Measurements from ENCODE around the gene ZNF710. TPM values are rescaled to one million over a fixed set of nuclear protein-coding genes. Genes with fewer than 3 reads are reported as not detected.

The ZNF710 gene
- total RNA-seq, 1 experiment from 2014 or later = 40.7 TPM

GRCh38 chr15:90036806-90037510 lies 35.8 kb downstream of the ZNF710 start:
- no peak overlapping the region for H4K91ac ChIP-seq (ENCODE audit: insufficient read length, low read depth, low read length)
- no peak overlapping the region for H3K4ac ChIP-seq (ENCODE audit: low read depth, low read length)
- H4K8ac ChIP-seq (replicated peaks; ENCODE audit: insufficient read length, low read depth, low read length) = no peak overlapping the region
- no peaks in the 10 kb centered on the region for H3K9me3 ChIP-seq (ENCODE audit: control insufficient read depth, low read depth, low read length)
- 0 out of 2 replicates have a peak, but pooled peaks cover 2% of the 10 kb centered on the region for H3K79me2 ChIP-seq (ENCODE audit: insufficient read depth, low read length)
- H3K4me1 ChIP-seq (ENCODE audit: insufficient read depth, low read length) = peaks cover 11% of the 10 kb centered on the region; the same call in 1 of the 2 replicates
- no peak for DNase-seq
- no peak overlapping the region for H2BK15ac ChIP-seq (ENCODE audit: low read depth, low read length)
- H4K5ac ChIP-seq (ENCODE audit: insufficient read length, low read depth, low read length) = no peak overlapping the region
- no peak overlapping the region for H3K9ac ChIP-seq (ENCODE audit: extremely low read depth, insufficient read length, low read length)
- H3K4me2 ChIP-seq (ENCODE audit: insufficient read depth, insufficient read length, low read length) = no peak overlapping the region
- no peak overlapping the region for H3K14ac ChIP-seq (ENCODE audit: insufficient read depth, low read length)
- H2BK120ac ChIP-seq (ENCODE audit: low read depth, low read length, poor library complexity, severe bottlenecking) = no peak overlapping the region
- no peaks in the 10 kb centered on the region for H3K27me3 ChIP-seq (ENCODE audit: insufficient read depth, low read length)
- H2BK5ac ChIP-seq (ENCODE audit: insufficient read length, low read length) = no peak overlapping the region
- H3K56ac ChIP-seq (ENCODE audit: insufficient read length, low read depth, low read length) = no peak overlapping the region
- Mint-ChIP-seq H3K27ac (peak overlapping the region in 1 of 3 experiments; percentile 79; a peak in 2 of 7 replicates), H3K4me3 (no peak overlapping the region), H3K36me3 (ENCODE audit: insufficient read depth in 1 of 3, low read depth in 3 of 3) (no peaks in the 10 kb centered on the region), H3K4me1 (peaks cover 48 to 61% of the 10 kb centered on the region in 2 experiments), H3K9me3 (no peaks in the 10 kb centered on the region), H3K27me3 (ENCODE audit: low read depth) (no peaks in the 10 kb centered on the region; the same call in 1 of the 2 replicates)
- H3T11ph ChIP-seq (ENCODE audit: low read length) = no peak overlapping the region
- H3K23ac ChIP-seq (ENCODE audit: insufficient read length, low read depth, low read length) = no peak overlapping the region
- H2AFZ ChIP-seq (ENCODE audit: low read length) = no peak overlapping the region
- no peak overlapping the region for H2BK12ac ChIP-seq (ENCODE audit: insufficient read length, low read depth, low read length)
- no peak overlapping the region for H2BK20ac ChIP-seq (ENCODE audit: low read depth, low read length, poor library complexity, severe bottlenecking)
- WGBS (ENCODE audit: extremely low coverage, insufficient read length, low lambda C conversion rate) = no CpG with 5 or more reads among the region's 11 CpGs
- no peak overlapping the region for H3K18ac ChIP-seq (ENCODE audit: insufficient read length, low read depth, low read length)
- H2AK5ac ChIP-seq (ENCODE audit: insufficient read length, low read length) = no peak overlapping the region
- TF ChIP-seq, protein P1, sequence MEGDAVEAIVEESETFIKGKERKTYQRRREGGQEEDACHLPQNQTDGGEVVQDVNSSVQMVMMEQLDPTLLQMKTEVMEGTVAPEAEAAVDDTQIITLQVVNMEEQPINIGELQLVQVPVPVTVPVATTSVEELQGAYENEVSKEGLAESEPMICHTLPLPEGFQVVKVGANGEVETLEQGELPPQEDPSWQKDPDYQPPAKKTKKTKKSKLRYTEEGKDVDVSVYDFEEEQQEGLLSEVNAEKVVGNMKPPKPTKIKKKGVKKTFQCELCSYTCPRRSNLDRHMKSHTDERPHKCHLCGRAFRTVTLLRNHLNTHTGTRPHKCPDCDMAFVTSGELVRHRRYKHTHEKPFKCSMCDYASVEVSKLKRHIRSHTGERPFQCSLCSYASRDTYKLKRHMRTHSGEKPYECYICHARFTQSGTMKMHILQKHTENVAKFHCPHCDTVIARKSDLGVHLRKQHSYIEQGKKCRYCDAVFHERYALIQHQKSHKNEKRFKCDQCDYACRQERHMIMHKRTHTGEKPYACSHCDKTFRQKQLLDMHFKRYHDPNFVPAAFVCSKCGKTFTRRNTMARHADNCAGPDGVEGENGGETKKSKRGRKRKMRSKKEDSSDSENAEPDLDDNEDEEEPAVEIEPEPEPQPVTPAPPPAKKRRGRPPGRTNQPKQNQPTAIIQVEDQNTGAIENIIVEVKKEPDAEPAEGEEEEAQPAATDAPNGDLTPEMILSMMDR (conservative IDR thresholded peaks at IDR 0.05) = no peak
- H3K79me1 ChIP-seq (ENCODE audit: insufficient read depth, low read depth, low read length, poor library complexity, severe bottlenecking) = no peaks in the 10 kb centered on the region
- no peaks in the 10 kb centered on the region for H4K20me1 ChIP-seq (ENCODE audit: control insufficient read depth, insufficient read depth, insufficient read length)
- H3K27ac ChIP-seq (ENCODE audit: insufficient read length, low read depth, low read length) = no peak overlapping the region
- no peaks in the 10 kb centered on the region for H3K23me2 ChIP-seq (ENCODE audit: insufficient read length, low read depth, low read length, poor library complexity, severe bottlenecking)
